Chondrocyte (in vitro differentiated cells): ENCODE results near the gene WDSUB1. TPM values are rescaled to one million over a fixed set of nuclear protein-coding genes. Genes with fewer than 3 reads are reported as not detected.

ENCODE experiments used
- DNase-seq: peaks from one replicate; pipeline ENCODE4 v3.0.0; 2021; ENCODE audit warnings: mixed read lengths, low spot score
- H3K27ac Mint-ChIP-seq: one replicate; pipeline ENCODE4 v1.8.0; 2021; ENCODE audit warnings: mild to moderate bottlenecking, moderate library complexity, mixed read lengths; ENCODE audit not compliant: unreplicated experiment
- H3K27me3 Mint-ChIP-seq: 2 replicates; pipeline ENCODE4 v1.8.0; 2021; ENCODE audit warnings: low read depth, mixed read lengths
- H3K36me3 Mint-ChIP-seq: 2 replicates; pipeline ENCODE4 v1.8.0; 2021; ENCODE audit warnings: low read depth, mixed read lengths
- H3K4me1 Mint-ChIP-seq: 2 replicates; pipeline ENCODE4 v1.8.0; 2021; ENCODE audit warnings: low read depth, mild to moderate bottlenecking, mixed read lengths
- H3K4me3 Mint-ChIP-seq: one replicate; pipeline ENCODE4 v1.8.0; 2021; ENCODE audit warnings: mild to moderate bottlenecking, moderate library complexity, mixed read lengths; ENCODE audit not compliant: unreplicated experiment
- H3K9me3 Mint-ChIP-seq: 2 replicates; pipeline ENCODE4 v1.8.0; 2021; ENCODE audit warnings: low read depth, mixed read lengths
- total RNA-seq: library from RNA; stranded (reverse); gene quantifications from 3 replicates; pipeline ENCODE4 v1.2.1, GENCODE V29; 2021
- TF ChIP-seq, protein P1 (sequence below): fragments of 200-600 bp; sonication (generic); IDR thresholded peaks from 2 replicates; pipeline ENCODE4 v1.5.0; 2021; ENCODE audit warnings: antibody characterized with exemption, mild to moderate bottlenecking, moderate library complexity

WDSUB1 gene
- total RNA-seq, 1 donor from 2014 or later, result 9.3 TPM

DNA sequence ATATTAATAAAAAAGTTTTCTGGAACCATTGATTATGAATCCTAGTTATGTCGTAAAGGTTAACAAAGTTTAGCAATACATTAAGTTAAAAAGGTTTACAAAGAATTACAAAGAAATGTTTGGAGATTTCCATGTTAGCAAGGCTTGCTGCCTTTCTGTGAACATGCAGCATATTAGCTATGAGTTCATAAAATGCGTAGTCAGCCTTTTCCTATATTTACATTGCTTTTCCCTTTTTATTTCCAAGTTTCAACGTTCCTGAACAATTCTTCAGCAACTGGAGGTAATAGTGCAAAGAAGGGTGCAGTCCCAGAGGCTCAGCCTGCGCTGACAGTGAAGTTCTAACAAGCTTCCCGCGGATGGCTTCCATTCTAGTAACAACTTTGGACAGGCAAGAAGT lies 51.6 kb downstream of the WDSUB1 start:
- Mint-ChIP-seq H3K36me3 (peaks cover 30% of the 10 kb centered on the region), H3K27ac (no peak overlapping the region), H3K4me1 (peaks cover 18% of the 10 kb centered on the region), H3K9me3 (no peaks in the 10 kb centered on the region), H3K4me3 (no peak overlapping the region), H3K27me3 (no peaks in the 10 kb centered on the region)
- no peak for DNase-seq
- TF ChIP-seq, protein P1, sequence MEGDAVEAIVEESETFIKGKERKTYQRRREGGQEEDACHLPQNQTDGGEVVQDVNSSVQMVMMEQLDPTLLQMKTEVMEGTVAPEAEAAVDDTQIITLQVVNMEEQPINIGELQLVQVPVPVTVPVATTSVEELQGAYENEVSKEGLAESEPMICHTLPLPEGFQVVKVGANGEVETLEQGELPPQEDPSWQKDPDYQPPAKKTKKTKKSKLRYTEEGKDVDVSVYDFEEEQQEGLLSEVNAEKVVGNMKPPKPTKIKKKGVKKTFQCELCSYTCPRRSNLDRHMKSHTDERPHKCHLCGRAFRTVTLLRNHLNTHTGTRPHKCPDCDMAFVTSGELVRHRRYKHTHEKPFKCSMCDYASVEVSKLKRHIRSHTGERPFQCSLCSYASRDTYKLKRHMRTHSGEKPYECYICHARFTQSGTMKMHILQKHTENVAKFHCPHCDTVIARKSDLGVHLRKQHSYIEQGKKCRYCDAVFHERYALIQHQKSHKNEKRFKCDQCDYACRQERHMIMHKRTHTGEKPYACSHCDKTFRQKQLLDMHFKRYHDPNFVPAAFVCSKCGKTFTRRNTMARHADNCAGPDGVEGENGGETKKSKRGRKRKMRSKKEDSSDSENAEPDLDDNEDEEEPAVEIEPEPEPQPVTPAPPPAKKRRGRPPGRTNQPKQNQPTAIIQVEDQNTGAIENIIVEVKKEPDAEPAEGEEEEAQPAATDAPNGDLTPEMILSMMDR, result no peak

DNA sequence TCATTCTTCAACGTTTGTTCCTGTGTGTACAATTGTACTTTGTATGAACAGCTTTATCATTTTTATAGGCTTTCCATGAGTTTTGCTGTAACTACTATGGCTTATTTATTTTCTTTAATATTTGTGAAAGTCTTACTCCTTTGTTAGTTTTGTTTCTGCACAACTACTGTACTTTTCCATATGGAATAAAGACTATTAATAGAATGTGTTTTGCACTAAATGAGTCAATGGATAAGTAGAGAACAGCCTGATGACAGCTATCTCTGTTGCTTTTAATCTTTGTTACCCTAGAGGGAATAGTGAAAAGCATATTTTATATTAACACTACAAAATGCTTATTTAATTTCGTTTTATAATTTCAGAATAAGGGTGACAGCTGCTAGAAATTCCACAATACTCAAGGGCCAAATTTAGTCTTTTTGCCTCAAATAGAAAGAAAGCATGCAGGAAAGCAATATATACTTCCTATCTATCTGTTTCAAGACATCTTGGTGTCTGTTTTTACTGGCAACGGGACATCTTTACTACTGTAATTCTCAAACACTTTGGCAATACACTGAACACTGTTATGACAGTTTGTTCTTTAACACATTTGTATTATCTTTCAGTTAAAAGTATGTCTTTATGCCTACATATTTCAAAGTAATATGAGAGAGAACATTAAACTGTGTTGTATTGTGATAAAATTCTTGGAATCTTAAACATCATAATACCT lies 53.9 kb downstream of the WDSUB1 start:
- Mint-ChIP-seq H3K4me3 (no peak overlapping the region), H3K36me3 (peaks cover 36% of the 10 kb centered on the region), H3K27me3 (no peaks in the 10 kb centered on the region), H3K4me1 (peaks cover 18% of the 10 kb centered on the region), H3K9me3 (no peaks in the 10 kb centered on the region), H3K27ac (peak overlapping the region; percentile 64)
- no peak for DNase-seq
- TF ChIP-seq, protein P1, result no peak

DNA sequence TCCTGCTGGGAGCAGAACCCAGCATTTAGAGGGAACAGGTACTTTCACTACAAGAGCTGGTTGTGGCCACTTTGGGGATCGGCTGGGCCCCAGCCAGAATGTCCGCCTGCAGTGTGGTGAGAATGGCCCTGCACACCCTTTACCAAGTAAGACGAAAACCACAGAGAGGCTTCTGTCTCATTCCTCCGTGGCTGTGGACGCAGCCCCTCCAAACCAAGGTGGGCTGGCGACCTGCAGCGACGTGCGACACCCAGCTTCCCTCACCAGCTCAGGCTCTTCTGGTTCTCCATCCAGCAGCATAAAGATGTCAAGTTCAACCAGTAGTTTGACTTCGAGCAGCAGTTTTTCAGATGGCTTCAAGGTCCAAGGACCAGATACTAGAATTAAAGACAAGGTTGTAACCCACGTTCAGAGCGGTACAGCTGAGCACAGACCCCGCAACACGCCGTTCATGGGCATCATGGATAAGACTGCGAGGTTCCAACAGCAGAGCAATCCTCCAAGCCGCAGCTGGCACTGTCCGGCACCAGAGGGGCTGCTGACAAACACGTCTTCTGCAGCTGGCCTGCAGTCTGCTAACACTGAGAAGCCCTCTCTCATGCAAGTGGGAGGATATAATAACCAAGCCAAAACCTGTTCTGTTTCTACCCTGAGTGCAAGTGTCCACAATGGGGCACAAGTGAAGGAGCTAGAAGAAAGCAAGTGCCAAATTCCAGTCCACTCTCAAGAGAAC lies 56.2 kb downstream of the WDSUB1 start:
- no peak for DNase-seq
- TF ChIP-seq, protein P1, result no peak
- H3K9me3 Mint-ChIP-seq, result no peaks in the 10 kb centered on the region
- peaks cover 35% of the 10 kb centered on the region for H3K36me3 Mint-ChIP-seq
- no peak overlapping the region for H3K27ac Mint-ChIP-seq
- H3K27me3 Mint-ChIP-seq, result no peaks in the 10 kb centered on the region
- peaks cover 27% of the 10 kb centered on the region for H3K4me1 Mint-ChIP-seq
- H3K4me3 Mint-ChIP-seq, result no peak overlapping the region

- no peaks in the 10 kb centered on the region for H3K27me3 Mint-ChIP-seq
- H3K4me3 Mint-ChIP-seq, result no peak overlapping the region
- DNase-seq, result no peak
- peaks cover 38% of the 10 kb centered on the region for H3K36me3 Mint-ChIP-seq
- H3K27ac Mint-ChIP-seq, result no peak overlapping the region
- H3K4me1 Mint-ChIP-seq, result peaks cover 30% of the 10 kb centered on the region
- TF ChIP-seq, protein P1, result no peak
- no peaks in the 10 kb centered on the region for H3K9me3 Mint-ChIP-seq
These were observed 56.9 kb downstream of the WDSUB1 start for GRCh38 chr2:159229476-159230144.

- H3K36me3 Mint-ChIP-seq, result peaks cover 45% of the 10 kb centered on the region
- H3K9me3 Mint-ChIP-seq, result no peaks in the 10 kb centered on the region
- no peak overlapping the region for H3K27ac Mint-ChIP-seq
- TF ChIP-seq, protein P1, result no peak
- H3K4me3 Mint-ChIP-seq, result no peak overlapping the region
- no peak for DNase-seq
- H3K4me1 Mint-ChIP-seq, result peaks cover 25% of the 10 kb centered on the region
- no peaks in the 10 kb centered on the region for H3K27me3 Mint-ChIP-seq
These were observed 58.4 kb downstream of the WDSUB1 start for GRCh38 chr2:159228081-159228581.
